Spleen (tissue), 7 donors: ENCODE measurements around the gene CERS1.

Experiments used
- CTCF ChIP-seq, 11 experiments: fragments of 200-600 bp in 7 of 11; fragments of 450-650 bp in 4 of 11; sonication (generic) in 4 of 11; IDR thresholded peaks in 8 of 11; conservative IDR thresholded peaks in 3 of 11; 1 replicate in 7 of 11; 2 replicates in 4 of 11; pipeline versions ENCODE4 v1.4.0 to v1.8.0; 2016 to 2021; ENCODE audit warnings: antibody characterized with exemption in 11 of 11, inconsistent platforms in 4 of 11, mild to moderate bottlenecking in 1 of 11
- POLR2AphosphoS5 ChIP-seq, 3 donors: sonication (generic); formaldehyde crosslinking; IDR thresholded peaks; one replicate each; pipeline ENCODE4 v1.5.1; 2017; ENCODE audit warnings: antibody characterized with exemption in 3 of 3
- donor health status: DM: no; HTN: no; CAD: no; lungs with moderate emphysema.
- donor health status: DM: no; HTN: no; CAD: no.
- donor health status: DM: no; HTN: no; CAD: no.

DNA sequence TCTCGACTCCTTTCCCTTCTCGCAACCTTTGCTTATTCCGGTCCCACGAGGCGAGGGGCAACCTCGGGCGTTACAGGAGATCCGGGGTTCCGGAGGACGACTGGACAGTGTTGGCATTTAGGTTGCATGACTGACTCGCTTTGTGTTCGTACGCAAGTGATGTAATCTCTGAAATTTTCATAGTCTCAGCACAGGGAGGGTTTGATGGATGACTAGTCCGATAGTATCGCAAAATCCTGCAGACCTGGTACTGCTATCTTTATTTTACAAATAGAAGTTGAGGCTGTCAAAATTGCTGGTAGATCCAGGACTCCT lies 23.9 kb upstream of the CERS1 start:
- no peak for TF ChIP-seq CTCF (IDR thresholded peaks at IDR 0.05 in 8 of 11, conservative IDR thresholded peaks at IDR 0.05 in 3 of 11)
- TF ChIP-seq POLR2AphosphoS5 (IDR thresholded peaks at IDR 0.05): no peak
